HepG2 (cell line): ENCODE results near the gene KLHL12. TPM values are rescaled to one million over a fixed set of nuclear protein-coding genes. Genes with fewer than 3 reads are reported as not detected.

Source experiments
- TARDBP ChIP-seq: sonication (generic); formaldehyde crosslinking; IDR thresholded peaks from 2 replicates; pipeline ENCODE4 v1.8.0; 2022; ENCODE audit warnings: mild to moderate bottlenecking, missing genetic modification reagents
- ZNF326 ChIP-seq: sonication (generic); formaldehyde crosslinking; IDR thresholded peaks from 2 replicates; pipeline ENCODE4 v1.4.0; 2020; ENCODE audit warnings: missing genetic modification reagents, borderline replicate concordance
- ZNF607 ChIP-seq: sonication (generic); formaldehyde crosslinking; IDR thresholded peaks from 2 replicates; pipeline ENCODE4 v1.5.1; 2020; ENCODE audit warnings: missing genetic modification reagents, mild to moderate bottlenecking, borderline replicate concordance
- polyA plus RNA-seq, 8 experiments: library from polyadenylated mRNA; depleted of rRNA in 3 of 8; stranded (reverse) in 7 of 8; unstranded in 1 of 8; fragments of >200 nt; fragmentation: Illumina TruSeq in 4 of 8; extraction: Trizol in 4 of 8; gene quantifications; 2 replicates each; pipeline versions ENCODE4 v1.2.1 to v1.2.3, GENCODE V29; 2011 to 2016; ENCODE audit warnings: low read depth in 4 of 8, missing spikeins in 1 of 8, mixed read lengths in 1 of 8; ENCODE audit not compliant: insufficient read depth in 1 of 8
- total RNA-seq, 5 experiments: library from RNA; depleted of rRNA; stranded (reverse); fragments of >200 nt; fragmentation: Illumina TruSeq; extraction: Trizol; gene quantifications; 2 replicates each; pipeline ENCODE4 v1.2.3, GENCODE V29; 2016; ENCODE audit warnings: low read depth in 1 of 5
- TF ChIP-seq, protein P1 (sequence below): sonication (generic); formaldehyde crosslinking; IDR thresholded peaks from 2 replicates; pipeline ENCODE4 v1.4.0; 2020; ENCODE audit warnings: mild to moderate bottlenecking, missing genetic modification reagents
- TF ChIP-seq, protein P2 (sequence below): sonication (generic); formaldehyde crosslinking; IDR thresholded peaks from 2 replicates; pipeline ENCODE4 v1.4.0; 2020; ENCODE audit warnings: missing genetic modification reagents, borderline replicate concordance

The KLHL12 gene
- total and polyA plus RNA-seq, 2 of the 13 experiments (the other 11 are each of a cell fraction or from before 2014, with no cell fraction given) = 19.2 to 25.2 TPM

DNA sequence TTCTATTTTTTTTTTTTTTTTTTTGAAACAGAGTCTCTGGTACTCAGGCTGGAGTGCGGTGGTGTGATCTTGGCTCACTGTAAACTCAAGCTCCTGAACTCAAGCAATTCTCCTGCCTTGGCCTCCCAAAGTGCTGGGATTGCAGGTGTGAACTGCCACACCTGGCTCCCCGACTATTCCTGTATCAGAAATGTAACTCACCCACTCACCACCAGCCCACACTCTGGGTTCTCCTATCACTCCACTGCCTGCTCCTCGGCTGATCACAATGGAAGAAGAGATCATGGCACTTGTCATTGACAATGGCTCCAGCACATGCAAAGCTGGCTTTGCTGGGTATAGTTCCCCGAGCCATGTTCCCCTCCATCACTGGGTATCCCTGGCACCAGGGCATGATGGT, 54.0 kb downstream of the KLHL12 start (continued):
- TF ChIP-seq, protein P1, sequence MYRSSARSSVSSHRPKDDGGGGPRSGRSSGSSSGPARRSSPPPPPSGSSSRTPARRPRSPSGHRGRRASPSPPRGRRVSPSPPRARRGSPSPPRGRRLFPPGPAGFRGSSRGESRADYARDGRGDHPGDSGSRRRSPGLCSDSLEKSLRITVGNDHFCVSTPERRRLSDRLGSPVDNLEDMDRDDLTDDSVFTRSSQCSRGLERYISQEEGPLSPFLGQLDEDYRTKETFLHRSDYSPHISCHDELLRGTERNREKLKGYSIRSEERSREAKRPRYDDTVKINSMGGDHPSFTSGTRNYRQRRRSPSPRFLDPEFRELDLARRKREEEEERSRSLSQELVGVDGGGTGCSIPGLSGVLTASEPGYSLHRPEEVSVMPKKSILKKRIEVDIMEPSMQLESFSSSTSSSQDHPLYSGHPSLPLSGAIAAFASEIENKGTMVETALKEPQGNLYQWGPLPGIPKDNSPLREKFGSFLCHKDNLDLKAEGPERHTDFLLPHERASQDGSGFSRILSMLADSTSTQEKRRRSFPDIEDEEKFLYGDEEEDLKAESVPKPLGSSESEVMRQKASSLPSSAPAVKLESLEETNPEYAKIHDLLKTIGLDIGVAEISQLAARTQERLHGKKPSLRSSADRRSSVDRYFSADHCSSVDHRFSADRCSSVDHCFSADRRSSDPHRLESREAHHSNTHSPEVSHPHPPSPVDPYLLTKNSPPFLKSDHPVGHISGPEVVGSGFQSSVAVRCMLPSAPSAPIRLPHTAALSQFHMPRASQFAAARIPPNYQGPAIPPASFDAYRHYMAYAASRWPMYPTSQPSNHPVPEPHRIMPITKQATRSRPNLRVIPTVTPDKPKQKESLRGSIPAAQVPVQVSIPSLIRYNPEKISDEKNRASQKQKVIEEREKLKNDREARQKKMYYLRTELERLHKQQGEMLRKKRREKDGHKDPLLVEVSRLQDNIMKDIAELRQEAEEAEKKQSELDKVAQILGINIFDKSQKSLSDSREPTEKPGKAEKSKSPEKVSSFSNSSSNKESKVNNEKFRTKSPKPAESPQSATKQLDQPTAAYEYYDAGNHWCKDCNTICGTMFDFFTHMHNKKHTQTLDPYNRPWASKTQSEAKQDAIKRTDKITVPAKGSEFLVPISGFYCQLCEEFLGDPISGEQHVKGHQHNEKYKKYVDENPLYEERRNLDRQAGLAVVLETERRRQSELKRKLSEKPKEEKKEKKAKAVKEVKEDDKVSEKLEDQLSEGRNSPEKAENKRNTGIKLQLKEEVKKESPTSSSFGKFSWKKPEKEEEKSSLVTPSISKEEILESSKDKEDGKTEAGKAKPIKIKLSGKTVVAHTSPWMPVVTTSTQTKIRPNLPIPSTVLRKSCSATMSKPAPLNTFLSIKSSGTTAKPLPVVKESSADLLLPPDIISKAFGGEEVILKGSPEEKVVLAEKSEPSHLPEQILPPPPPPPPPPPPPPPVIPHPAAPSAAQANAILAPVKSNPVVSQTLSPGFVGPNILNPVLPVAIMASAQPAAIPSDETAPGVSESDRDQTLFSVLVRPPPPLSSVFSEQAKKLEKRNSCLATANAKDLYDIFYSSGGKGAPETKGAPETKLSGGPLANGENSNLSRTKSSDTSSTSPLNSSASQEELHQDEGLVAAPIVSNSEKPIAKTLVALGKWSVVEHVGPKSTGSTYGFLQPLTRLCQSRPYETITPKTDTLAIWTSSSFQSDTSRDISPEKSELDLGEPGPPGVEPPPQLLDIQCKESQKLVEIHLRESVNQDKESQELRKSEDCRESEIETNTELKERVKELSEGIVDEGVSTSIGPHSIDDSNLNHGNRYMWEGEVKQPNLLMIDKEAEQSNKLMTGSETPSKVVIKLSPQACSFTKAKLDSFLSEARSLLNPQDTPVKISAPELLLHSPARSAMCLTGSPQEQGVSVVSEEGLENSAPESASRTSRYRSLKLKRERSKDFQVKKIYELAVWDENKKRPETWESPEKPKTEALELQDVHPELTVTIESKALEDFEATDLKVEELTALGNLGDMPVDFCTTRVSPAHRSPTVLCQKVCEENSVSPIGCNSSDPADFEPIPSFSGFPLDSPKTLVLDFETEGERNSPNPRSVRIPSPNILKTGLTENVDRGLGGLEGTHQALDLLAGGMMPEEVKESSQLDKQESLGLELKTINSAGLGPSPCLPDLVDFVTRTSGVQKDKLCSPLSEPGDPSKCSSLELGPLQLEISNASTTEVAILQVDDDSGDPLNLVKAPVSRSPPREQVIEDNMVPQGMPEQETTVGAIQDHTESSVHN = no peak
- TF ChIP-seq ZNF607 (CRISPR knock-in tag) (no peak), TARDBP (CRISPR knock-in tag) (no peak), ZNF326 (CRISPR knock-in tag) (no peak)
- TF ChIP-seq, protein P2, sequence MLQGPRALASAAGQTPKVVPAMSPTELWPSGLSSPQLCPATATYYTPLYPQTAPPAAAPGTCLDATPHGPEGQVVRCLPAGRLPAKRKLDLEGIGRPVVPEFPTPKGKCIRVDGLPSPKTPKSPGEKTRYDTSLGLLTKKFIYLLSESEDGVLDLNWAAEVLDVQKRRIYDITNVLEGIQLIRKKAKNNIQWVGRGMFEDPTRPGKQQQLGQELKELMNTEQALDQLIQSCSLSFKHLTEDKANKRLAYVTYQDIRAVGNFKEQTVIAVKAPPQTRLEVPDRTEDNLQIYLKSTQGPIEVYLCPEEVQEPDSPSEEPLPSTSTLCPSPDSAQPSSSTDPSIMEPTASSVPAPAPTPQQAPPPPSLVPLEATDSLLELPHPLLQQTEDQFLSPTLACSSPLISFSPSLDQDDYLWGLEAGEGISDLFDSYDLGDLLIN = no peak
